GM19025 (cell line): Measurements from ENCODE around the gene MGAT4A.
"Not testable (repeated sequence)": the region's sequence is repeated elsewhere in the genome, so short reads cannot be mapped to it uniquely, and the experiment has no call there.

ENCODE experiments used
- ATAC-seq: cut with Tn5 transposase; IDR thresholded peaks from one replicate; pipeline ENCODE4 v1.9.1; 2021; ENCODE audit warnings: mild to moderate bottlenecking, low read depth, moderate library complexity; ENCODE audit not compliant: unreplicated experiment

MGAT4A gene

DNA sequence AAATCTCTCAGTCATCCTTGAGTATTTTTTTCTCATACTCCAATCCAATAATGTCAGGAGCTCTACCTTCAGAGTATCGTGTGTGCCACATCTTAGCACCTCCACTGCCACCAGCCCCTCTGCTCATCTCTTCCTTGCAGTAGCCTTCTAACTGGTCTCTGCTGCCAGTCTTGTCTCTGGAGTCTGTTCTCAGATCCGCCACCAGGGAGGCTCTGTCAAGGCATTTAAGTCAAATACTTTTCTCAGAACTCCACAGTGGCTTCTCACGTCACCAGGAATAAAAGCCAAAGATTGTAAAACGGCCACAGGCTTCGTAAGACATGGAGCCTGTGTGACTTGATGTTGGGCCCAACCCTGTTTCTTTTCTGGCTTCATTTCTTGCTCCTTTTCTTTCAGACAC, 115.5 kb downstream of the MGAT4A start:
- ATAC-seq, result no peak

- ATAC-seq, result no peak
These were observed 116.8 kb downstream of the MGAT4A start for GRCh38 chr2:98614024-98614739.

GRCh38 chr2:98608962-98609604, 121.8 kb downstream of the MGAT4A start:
- peak; percentile 7 for ATAC-seq

DNA sequence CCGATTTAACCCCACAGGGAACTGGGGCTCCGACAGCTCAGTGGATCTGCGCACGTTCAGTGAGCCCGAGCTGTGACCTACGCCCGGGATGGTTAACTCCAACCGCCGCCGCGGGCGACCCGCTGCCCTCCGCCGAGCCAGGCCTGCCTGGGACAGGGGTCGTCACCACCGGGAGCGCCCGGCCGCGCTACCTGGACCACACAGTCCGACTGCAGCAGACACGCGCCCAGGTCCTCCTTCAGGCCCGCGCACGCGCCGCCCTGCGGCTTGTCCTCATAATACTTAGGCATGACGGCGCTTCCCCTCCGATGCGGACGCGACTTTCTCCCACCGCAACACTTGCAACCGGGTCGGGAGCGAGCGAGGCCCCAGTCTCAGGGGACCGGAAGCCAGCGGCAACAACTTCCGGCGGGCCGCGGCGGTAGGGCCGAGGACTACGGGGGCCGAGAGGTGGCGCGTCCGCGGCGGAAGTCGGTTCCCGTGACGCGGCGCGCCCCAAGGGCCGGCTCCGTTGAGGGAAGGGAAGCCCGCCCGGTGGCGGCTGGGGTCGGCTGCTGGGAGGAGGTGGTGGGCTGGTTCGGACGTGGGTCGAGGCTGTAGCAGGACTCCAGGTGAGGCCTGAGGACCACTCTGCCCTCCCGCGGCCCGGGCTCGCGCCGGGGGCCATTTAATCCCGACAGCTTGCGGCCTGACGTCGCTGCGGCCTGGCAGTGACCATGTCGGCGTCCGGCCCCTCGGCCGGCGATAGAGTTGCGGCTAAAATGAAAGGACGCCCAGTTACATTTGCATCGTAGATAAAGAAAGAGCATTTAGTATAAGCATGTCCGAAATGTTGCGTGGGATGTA, 122.6 kb downstream of the MGAT4A start, which contains the start of the genes COA5 and UNC50:
Gene COA5, minus strand, starts transcription at position 397 of the 846 bp plus-strand sequence. Its CDS starts 107 bp downstream, at position 290.
Gene UNC50, plus strand, starts transcription at position 474 of the 846 bp plus-strand sequence. CDS start 1,171 bp downstream, outside the sequence.
- peak; percentile 85 for ATAC-seq

- no peak for ATAC-seq
These were observed 123.2 kb downstream of the MGAT4A start for GRCh38 chr2:98607741-98608115.

DNA sequence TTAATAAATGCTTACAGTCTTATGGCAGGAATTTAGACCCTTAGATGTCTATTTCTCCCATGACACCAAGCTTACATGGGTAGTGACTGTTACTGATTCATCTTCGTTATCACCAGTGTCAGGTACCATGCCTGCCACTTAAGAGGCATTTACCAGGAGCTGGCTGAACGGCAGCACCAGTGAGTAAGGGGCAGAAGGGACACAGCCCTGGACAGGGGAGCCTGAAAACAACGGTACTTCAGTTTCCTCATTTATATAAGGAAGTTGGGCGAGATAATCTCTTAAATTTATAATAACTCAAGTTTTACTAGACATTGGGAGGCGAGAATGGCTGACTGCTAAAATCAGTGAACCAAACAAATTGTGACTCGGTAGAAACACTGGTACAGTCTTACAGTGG, 123.8 kb downstream of the MGAT4A start:
- no peak for ATAC-seq

DNA sequence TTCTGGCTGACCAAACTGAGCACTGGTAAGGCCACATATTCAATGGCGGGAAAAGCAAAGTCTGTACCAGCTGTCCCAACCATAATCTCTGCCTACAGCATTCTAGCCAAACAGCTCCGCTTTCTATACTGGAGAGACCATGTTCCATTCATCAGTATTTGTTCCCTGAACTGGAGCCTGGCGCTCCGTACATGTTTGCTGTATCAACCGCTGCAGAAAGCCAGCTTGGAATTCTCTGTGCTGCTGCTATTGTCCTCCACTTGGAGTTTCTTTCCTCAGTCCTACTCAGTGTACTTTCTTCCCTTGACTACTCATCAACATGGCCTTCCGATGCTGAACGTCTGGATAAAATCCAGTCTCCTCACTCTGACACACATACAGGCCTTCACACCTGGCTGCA, 124.5 kb downstream of the MGAT4A start:
- no peak for ATAC-seq

DNA sequence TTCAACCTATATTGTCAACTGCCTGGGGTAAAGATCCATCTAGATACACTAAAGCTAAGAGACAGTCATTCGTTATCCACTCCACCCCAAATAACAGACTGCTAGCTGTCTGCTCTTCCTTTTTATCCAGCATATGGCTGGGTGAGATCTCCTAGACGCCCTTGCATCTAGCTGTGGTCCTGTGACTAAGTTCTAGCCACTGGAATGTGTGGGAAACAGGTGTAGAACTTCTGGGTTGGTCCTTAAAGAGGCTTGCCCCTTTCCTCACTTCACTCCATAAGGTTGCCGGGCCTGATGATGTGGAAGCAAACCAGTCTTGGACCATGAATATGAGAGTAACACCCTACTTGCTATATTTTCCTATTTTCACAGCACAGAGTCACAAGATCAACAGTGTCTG, 125.9 kb downstream of the MGAT4A start:
- no peak for ATAC-seq

DNA sequence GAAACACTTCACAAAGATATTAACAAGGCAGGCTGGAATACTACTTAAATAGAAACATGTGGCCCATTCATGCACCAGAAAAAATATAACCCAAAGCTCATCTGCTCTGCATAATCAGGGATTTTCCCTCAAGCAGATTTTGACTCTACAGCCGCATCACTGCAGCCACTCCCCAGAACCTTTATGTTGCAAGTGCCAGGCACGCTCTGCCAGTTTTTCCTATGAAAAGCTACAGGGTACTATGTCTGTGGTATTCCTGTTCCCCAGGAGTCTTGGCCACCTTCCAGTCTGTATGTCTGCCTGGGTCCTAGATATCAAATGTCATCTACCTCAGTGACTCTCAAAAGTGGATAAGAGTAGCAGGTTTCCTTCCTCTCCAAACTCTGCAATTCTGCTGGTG, 126.4 kb downstream of the MGAT4A start:
- no peak for ATAC-seq

DNA sequence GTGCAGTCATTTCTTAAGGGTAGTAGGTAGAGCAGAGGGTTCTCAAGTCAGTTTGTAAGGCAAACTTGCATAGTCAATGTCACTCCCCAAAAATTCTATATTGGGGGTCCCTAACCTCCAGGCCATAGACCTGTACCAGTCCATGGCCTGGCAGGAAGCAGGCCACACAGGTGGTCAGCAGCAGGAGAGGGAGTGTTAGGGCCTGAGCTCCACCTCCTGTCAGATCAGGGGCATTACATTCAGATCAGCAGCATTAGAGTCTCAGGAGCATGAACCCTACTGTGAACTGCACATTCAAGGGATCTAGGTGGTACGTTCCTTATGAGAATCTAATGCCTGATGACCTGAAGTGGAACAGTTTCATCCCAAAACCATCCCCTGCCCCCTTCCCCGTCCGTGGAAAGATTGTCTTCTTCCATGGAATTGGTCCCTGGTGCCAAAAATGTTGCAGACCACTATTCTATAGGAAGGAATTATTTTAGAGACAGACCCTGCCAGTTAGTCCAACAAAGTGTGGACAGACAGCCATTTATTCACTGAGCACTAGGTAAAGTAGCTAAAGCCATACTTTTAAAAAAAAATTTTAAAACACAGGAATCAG, 129.3 kb downstream of the MGAT4A start:
- no peak for ATAC-seq

- no peak for ATAC-seq
These were observed 132.0 kb downstream of the MGAT4A start for GRCh38 chr2:98598781-98599428.

DNA sequence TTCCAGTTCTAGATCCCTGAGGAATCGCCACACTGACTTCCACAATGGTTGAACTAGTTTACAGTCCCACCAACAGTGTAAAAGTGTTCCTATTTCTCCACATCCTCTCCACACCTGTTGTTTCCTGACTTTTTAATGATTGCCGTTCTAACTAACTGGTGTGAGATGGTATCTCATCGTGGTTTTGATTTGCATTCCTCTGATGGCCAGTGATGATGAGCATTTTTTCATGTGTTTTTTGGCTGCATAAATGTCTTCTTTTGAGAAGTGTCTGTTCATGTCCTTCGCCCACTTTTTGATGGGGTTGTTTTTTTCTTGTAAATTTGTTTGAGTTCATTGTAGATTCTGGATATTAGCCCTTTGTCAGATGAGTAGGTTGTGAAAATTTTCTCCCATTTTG, 136.3 kb downstream of the MGAT4A start:
- not testable (repeated sequence) for ATAC-seq

GRCh38 chr2:98592565-98592964, 138.4 kb downstream of the MGAT4A start:
- no peak for ATAC-seq

DNA sequence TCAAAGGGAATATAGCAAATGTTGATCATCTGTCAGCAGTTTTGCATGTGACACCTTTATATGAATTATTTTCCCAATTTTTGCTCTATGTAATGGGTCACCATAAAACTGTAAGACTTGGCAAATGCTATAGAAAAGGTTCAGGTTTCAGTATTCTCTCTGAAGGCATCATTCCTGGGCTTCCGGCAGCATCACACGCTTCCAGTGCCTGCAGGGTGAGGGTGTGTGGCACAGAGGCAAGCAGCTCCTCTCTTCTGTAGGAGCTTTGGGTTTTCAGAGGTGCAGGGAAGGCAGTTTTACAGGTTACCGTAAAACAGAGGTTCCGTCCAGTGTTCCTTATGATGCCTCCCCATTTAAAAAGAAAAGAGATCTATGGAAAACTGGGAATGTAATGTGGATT, 141.4 kb downstream of the MGAT4A start:
- no peak for ATAC-seq

- ATAC-seq, result no peak
These were observed 142.0 kb downstream of the MGAT4A start for GRCh38 chr2:98588880-98589431.

- no peak for ATAC-seq
These were observed 144.3 kb downstream of the MGAT4A start for GRCh38 chr2:98586551-98587140.

DNA sequence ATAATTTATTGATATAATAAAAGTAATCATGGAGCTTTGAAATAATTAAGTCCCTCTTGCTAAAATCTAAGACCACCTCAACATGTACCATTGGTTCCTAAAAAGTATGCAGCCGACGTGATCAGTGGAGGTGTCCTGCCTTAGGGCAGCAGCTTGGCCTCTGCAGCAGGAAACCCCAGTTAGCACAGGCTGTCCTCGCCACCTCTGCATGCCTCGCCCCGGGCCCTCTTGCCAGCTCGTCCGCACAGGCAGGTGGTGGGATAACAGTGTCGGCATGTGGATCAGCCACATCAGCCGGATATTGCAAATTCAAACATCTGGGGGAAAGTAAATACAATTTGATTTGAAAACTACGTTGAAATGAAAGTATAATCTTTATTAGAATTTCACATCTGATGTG, 145.5 kb downstream of the MGAT4A start:
- no peak for ATAC-seq

- no peak for ATAC-seq
These were observed 146.9 kb downstream of the MGAT4A start for GRCh38 chr2:98583816-98584618.

DNA sequence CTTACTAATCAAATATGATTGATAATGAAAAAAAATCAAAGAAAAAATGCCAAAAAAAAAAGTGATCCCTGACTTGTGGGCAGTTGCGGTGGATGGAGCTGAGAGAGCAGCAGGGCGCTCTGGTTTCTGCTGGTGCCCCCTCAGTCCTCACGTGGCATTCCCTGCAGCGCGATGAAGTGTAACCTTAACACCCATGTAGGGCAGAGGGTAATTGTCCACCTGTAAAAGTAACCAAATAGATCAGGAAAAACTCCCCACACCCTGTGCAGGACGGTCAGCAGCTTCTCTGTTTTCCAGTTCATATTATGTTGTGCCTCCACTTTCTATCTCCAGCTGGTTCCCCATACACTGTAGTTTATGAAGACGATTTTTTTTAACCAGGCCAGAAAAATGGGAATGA, 147.7 kb downstream of the MGAT4A start:
- ATAC-seq, result no peak
